GM19468 (cell line): ENCODE data around the gene DUSP7.

Experiments
- ATAC-seq: cut with Tn5 transposase; IDR thresholded peaks from one replicate; pipeline ENCODE4 v1.9.1; 2021; ENCODE audit warnings: mild to moderate bottlenecking, moderate library complexity, moderate number of reproducible peaks; ENCODE audit not compliant: unreplicated experiment; ENCODE audit errors: extremely low read depth

The DUSP7 gene

DNA sequence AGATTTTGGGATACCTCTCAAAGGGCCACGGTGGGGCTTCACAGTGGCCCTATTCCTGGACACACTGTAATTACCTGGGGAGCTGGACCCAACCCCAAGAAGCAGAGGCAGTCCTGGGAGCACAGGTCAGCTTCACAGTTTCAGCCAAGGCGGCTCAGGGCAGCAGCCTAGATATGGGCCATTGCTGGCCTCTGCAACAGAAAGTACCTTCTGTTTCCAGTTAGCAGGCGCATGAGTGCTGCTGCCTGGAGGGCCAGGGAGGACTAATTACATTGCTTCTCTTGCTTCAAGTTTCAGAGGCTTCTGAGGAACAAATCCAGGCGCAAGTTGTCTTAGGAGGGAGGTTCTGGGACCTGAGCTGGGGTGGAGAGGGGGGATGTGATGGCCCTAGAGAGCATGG lies 13.5 kb upstream of the DUSP7 start:
- ATAC-seq, result no peak

DNA sequence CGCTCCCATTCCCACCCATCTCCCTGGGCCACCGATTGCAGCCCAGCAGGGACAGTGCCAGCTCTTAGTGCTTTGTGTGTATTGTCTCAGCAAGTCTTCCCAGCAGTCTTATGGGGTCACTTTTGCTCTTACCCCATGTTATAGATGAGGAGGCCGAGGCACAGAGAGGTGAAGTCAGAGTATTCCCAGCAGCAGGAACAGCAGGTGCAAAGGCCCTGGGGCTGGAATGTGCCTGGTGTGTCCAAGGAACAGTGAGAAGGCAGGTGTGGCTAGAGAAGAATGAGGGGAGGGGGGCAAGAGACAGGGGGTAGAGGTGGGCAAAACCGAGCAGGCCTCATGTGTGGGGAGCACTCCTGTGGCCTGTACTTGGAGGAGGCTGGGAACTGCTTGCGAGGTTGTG lies 12.8 kb upstream of the DUSP7 start:
- ATAC-seq, result no peak

DNA sequence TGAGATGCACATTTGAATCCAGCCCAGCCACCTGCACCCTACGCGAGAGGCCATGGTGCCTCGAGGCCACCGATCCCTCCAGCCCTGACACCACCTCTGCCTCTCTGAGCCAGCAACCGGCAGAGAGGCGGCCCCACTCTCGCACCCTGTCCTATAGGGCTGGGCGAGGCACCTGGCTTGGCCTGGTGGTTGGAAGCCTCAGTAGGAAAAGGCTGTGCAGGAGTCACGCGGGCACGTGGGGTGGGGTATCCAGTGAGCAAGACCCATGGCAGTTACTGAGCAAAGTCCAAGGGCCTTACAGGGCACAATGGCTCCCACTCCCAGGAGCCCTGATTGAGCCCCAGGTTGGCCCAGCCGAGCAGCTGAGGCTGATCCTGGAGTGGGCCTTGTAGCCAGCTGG lies 12.4 kb upstream of the DUSP7 start:
- no peak for ATAC-seq

DNA sequence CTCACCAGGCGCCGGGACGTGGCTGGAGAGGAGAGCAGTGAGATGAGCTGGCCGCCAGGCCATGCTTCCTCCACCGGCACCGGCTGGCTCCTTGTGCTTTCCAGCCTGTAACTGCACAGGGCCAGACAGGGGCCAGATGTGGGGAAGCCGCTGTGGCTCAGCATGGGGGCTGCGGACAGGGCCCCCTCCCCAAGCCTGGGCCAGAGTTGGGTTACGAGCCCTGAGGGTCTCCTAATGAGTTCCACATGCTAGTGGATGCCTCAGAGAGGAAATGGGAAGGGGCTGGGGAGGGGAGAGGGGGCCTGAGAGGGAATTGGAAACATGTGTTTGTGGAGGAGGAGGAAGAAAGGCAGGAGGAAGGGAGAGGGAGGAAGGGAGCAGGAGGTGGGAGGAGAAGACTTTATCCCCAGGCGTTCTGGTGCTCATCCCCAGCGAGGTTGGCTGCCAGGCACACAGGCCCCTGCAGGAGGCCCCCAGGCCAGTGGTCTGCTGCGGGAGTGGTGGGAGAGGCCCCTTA lies 11.7 kb upstream of the DUSP7 start:
- ATAC-seq, result no peak

DNA sequence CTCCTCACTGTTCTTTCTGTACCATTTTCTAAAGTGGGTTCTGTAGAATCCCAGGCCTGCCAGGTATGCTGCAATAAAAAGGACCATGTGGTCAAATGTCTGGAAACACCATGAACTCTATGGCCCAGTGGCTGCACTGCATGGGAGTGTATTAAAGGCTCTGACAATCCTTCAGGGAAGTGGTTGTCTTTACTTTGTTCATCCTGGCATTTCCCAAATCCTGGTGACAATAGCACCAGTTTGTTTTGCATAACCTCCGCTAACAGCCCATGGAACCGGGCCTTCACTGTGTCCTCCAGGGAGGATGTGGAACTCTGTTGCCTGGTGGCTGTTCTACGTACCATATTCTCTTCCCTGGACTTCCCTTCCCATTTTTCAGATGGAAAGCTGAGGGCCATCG lies 11.2 kb upstream of the DUSP7 start:
- ATAC-seq, result no peak

DNA sequence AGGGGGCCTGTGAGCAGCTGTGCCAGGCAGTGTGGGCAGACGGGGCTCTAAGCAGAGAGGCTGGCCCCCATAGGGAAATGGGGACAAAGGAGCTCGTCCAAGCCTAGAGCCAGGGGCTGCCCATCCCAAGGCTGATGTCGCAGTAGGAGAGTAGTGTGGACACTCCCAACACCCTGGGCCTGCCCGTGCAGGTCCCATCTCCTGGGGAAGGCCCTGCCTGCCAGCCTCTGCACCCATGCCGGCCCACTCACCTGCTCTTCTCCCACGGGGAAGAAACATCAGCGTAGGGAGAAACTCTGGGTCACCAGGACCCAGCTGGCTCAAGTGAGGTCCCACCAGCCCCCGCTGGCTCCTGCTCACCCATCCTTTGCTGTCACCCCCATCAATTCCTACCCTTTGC lies 10.7 kb upstream of the DUSP7 start:
- no peak for ATAC-seq

DNA sequence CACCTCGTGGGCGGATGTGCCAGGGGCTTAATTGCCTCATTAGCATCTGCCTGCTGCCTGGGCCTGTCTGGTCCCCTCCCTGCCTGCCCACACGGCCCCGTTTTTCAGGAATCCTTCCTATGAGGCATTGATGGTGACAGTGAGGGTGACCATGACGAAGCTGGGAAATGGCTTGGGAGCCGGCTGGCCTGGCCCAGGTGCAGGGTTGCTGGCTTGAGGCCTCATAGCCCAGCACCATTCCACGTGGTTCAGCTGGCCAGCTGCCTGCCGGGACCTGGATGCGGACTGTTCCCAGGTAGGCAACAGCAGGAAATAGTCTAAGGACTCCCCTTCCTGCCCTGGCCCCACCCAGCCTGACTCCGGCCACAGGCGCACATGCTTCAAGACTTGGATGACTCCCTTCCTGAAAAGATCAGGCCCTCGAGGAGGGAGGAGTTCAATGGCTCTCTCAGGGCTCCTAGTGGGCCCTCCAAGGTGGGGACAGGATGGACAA lies 8.9 kb upstream of the DUSP7 start:
- no peak for ATAC-seq

DNA sequence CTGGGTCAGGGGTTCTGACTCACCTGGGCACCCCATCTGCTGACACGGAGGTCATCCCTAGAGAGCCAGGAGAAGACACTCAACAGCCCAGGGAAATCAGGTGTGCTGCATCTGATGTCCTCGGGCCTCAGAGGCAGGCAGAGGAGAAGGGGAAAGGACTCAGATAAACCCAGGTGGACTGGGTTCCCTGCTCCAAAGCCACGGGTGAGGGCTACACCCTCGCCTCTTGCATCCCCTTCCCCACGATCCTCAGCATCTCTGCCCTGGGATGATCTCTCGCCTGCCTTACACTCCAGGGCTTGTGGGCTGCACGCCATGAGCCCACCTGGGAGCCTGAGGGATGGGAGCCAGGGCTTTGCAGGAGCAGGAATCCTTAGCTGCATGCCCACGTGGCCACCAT lies 8.2 kb upstream of the DUSP7 start:
- no peak for ATAC-seq

DNA sequence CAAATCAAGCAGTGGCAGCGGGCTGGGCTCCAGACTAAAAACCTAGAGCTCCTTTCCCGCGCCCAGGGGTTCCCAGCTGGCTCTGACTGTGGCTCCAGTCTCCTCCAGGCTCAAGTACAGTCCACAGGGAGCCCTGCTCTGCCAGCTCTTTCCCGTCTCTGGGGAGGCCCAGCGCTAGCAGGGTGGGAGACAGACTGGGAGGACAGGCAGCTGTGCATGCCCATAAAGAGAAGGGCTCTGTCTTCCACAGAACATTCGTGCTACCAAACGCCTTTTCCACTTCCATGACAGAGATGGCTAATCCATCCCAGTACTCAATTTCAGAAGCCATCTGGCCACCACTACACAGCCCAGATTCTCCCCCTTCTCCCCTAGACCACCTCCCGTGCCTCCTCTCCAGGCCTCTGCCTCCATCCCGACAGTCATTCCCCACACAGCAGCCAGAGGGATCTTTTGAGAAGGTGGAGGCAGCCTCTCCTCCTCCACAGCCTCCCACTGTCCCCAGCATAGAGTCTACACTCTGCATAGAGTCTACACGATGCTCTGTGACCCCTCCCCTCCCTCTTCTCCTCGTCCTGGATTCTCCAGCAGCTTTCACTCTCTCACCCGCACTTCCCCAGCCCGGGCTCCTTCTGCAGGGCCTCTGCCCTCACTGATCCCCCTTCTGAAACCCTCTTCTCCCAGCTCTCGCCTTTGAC lies 6.8 kb upstream of the DUSP7 start:
- no peak for ATAC-seq

DNA sequence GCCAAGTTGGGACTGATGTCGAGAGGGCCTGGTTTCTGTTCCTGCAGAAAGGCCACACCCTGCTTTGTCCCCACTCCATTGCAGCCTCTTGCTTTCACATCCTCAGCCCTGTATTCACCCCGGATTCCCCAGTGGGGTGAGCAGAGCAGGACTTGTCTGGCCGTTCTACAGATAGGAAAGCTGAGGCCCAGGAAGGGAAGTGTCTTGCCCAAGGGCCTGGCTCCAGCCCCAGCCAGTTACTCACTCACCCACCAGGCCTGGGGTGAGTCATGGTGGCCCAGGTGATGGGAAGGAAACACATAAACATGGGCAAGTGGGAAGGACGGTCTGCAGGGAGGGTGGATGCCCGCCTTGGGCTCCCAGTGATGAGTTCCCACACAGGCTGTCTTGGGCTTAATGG lies 6.1 kb upstream of the DUSP7 start:
- no peak for ATAC-seq

DNA sequence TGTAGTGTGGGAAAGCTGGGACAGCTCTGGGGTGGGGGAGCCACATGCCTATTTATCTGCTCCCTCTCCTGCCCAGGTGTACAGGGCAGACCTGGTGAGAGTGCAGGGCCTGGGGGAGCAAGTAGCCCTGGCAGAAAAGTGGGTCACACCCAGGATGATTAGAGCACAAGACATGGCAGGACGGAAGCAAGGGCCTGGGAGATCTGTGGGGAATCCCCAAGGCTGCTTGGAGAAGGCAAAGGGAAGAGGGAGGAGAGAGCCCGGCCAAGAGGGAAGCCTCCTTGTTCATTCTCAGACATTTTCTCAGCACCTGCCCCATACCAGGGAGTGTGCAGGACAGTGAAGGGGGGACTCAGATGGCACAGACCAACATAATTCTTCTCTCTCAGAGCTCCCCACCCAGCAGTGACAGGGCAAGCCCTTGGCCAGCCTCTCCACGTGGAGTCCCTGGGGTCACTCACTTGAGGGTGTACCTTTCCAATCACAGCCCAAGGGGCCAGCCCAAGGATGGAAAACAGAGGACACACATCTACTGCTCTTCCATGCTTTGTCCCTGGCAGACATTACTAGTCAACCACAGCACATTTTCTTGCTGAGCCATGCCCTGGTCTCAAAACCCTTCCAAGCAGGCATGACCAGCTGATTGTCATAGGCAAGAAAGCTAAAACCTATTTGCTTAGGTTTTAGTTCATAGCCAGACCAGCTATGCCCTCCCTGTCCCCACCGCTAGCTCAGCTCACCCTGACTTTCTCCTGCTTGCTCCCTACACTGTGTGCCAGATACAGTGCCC lies 4.9 kb upstream of the DUSP7 start:
- no peak for ATAC-seq

DNA sequence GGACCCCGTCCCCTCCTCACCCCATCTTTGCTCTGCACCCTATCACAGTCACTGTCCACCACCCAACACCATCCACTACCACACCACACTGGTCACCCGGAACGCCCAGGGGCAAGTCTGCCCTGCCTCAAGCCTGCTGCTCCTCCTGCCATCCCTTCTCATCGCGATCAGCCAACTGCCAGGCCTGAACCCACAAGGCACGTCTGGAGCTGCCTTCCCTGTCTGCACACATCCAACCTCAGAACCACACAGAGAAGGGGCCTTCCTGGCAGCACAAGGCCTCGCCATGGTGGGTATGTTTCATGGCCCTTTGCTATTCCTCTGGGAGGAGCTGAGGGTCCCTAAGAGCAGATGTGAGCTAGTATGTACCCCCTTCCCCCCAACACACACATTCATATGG lies 3.4 kb upstream of the DUSP7 start:
- no peak for ATAC-seq

DNA sequence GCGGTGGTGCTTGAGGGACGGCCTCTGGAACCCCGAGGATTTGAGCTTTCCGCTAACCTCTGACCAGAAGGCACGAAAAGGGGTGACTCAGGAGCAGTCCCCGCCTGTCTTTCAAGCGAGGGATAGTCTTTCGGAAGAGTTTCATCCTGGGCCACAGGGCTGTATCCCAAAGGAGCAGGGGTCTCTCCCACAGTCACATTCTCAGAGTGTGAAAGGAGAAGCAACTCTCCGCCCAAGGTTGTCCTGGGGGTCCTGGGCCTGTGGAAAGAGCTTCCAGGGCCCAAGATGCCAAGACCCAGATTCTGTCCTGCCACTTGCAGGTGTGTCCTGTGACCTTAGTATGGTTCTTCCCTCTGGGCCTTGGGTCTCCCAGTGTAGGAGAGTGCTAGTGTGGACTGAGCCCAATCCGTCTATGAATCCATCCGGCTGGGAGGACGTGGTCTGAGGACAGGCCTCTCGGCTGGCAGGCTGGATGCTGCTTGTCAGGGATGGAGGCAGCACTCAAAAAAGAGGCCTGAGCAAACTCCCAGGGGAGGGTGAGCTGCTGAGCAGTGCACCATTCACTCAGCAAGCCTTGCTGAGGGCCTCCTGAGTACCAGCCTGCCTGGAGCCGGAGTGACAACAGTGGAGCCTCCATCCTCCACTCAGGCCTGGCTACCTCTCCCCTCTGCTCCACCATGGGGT lies 1.6 kb upstream of the DUSP7 start:
- ATAC-seq, result no peak

DNA sequence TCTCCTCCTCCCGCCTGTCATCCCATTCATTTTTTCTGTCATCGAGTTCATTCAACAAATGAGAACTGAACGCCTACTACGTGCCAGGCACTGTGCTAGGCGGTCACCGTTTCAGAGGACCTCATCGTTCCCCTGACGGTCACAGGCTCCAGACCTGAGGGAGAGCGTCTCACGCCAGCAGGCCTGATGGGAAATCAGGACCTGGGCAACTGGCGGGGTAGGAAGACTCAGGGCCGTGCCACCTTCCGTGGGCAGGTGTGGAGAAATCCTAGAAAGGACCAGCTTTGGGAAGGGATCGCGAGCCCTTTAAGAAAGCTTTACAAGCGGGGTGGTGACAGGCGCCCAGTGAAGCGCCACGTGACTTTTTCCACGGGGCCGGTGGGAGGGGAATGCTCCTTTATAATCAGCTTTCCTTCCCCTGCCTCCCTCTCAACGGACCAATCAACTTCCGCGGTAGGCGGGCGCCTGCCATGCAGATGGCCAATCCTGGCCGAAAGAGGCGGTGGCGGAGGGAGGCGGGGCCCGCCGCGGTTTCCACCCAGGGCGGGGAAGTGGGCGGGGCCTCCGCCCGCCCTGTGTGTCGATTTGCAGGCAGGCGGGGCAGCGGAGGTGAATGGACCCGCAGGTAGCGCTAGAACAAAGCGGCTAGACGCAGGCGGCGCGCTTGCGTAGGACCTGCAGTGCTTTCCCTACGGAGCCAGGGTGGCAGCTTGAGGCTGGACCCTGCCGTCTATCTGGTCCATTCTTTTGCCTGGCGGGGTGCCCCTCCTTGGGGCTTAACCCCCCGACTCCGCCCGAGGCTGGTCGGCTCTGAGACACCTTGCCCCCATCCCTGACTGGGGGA lies 819 bp upstream of the DUSP7 start:
- peak; percentile 75 for ATAC-seq

DNA sequence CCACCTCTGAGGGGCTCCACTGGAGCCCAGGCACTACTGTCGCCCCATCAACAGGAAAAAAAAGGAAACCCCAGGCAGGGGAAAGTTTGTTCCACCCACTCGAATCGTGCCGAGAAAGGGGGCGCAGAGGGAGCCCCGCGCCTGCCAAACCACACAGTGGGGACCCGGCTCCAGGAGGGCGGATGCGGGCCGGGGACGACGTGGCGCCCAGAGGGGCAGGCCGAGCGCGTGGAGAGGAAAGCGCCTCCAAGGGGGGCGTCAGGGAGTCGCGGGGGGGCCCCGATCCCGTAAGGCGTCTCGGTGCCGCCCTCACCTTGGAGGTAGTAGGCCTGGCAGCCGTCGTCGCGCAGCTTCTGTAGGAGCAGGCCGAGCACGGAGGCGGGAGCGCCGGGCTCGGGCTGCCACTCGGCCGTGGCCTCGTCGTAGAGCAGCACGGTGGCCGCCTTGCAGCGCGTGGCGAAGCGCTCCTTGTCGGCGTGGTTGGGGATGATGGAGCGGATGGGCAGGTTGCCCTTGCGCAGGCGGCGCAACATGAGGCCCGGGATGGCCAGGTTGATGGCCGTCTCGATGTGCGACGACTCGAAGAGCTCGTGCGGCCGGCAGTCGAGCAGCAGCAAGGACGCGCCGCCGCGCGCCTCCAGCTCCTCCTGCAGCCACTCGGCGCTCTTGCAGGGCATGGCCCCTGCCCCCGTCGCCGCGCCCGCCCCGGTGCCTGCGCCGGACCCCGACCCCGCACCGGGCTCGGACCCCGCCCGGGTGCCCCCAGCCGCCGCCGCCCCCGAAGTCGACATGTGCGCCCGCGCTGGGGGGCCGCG lies 627 bp downstream of the DUSP7 start:
- ATAC-seq, result no peak

DNA sequence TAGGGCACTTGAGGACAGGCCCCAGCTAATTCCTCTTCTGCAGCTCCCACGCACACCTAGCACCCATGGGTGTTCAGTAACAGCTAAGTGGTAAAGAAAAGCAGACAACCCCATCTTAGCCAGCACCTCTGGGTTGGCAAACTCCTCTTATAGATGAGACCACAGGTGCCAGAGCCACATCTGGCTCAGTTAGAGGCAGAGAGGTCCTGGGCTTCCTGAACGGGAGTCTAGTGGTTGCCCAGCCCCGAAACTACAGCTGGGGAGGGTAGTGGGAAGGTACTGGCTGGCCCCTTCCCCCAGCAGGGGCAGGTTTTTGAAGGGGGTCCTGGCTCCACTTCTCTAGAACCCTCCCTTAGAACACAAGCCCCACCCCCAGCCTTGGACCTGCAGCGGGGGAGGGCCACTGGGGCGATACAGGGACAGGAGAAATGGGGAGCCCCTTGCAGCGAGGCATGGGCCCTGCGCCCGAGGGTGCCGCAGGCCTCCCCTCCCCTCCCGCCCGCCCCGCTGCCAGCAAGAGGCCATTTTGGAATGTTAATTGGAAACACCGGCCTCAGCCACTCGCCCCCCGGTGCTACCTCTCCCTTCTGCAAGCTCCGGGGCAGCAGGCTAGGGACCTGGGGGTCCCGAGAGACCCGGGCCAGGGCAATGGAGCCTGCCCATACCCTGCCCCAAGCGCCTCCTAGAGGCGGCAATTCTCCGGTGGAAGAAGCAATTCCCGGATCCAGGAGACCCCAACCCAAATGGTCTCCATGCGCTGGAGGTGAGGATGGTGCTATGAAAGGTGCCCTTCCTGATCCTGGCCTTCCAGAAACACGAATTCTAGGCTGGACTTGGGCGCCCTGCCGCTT lies 1.5 kb downstream of the DUSP7 start:
- ATAC-seq, result no peak

DNA sequence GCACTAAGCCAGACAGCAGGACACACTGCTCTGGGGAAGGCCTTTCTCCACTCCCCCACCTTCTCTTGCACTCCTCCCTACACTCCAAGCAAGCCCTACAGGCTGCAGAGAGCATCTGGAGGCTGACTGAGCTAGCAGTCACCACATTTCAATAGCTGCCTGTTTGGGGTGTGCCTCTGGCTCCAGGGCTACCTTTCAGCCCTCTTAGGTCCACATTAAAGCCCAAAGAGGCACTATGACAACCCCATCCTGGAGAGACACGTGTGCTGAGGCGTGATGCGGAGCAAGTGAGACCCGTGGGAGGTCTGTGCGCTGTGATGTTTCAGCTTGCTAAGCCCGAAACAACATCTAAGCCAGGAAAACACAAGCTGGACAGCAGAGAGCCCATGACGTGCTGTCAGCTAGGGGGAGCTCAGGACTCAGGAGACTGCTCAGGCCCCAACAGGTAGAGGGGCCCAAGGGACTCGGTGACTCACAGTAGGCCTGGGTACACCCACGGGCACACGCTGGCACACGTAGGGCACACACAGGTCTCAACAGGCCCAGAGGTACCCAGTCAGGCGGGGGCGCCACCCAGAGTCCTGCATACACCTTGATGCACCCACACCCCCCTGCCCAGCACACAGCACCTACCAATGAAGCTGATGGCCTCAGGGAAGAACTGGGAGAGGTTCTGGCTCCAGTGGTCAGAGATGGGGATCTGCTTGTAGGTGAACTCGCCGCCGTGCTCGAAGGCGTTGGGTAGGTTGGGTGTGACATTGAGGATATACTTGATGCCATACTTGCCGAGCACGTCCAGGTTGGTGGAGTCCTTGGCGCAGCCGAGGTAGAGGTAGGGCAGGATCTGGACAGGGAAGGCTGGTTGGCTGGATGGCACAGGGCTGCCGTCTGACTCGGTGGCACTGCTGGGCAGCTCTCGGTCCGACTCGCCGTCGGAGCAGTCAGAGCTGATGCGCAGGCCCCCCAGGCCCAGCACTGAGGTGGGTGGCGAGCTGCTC lies 2.8 kb downstream of the DUSP7 start:
- no peak for ATAC-seq
